ENCODE measurements around the gene CTDSPL. TPM values are rescaled to one million over a fixed set of nuclear protein-coding genes. Genes with fewer than 3 reads are reported as not detected.

CTDSPL gene
- total and polyA plus RNA-seq, 2 of the 8 experiments (the other 6 are each of a cell fraction or from before 2014, with no cell fraction given) = 20.3 to 42.2 TPM

DNA sequence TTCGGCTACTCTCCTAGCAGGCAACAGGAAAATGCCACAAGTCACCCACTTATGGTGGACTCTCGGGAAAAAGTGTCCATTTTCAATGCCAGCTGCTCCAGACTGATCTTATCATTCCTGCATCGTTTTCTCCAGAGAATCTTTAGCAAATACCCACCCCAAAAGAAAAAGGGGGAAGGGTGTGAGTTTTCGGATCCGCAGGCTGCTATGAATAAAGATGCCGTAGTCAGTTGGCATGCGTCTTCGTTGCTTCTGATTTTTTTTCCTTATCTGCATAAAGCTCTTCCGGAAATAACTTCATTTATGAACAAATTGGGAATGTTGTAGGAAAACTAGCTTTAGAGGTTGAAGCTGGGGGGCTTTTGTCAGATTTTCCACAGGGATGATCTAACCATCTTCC is 106.5 kb downstream of the CTDSPL start (continued):
- TF ChIP-seq, protein P1, sequence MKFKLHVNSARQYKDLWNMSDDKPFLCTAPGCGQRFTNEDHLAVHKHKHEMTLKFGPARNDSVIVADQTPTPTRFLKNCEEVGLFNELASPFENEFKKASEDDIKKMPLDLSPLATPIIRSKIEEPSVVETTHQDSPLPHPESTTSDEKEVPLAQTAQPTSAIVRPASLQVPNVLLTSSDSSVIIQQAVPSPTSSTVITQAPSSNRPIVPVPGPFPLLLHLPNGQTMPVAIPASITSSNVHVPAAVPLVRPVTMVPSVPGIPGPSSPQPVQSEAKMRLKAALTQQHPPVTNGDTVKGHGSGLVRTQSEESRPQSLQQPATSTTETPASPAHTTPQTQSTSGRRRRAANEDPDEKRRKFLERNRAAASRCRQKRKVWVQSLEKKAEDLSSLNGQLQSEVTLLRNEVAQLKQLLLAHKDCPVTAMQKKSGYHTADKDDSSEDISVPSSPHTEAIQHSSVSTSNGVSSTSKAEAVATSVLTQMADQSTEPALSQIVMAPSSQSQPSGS (IDR thresholded peaks at IDR 0.05; ENCODE audit: low read length) = no peak
- TF ChIP-seq, protein P2, sequence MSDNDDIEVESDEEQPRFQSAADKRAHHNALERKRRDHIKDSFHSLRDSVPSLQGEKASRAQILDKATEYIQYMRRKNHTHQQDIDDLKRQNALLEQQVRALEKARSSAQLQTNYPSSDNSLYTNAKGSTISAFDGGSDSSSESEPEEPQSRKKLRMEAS (IDR thresholded peaks at IDR 0.05) = no peak
- TF ChIP-seq KDM4A (IDR thresholded peaks at IDR 0.05; ENCODE audit: low read depth, low read length, severe bottlenecking) (no peak), YY1 (IDR thresholded peaks at IDR 0.05; ENCODE audit: low read depth, low read length) (no peak), JUN (IDR thresholded peaks at IDR 0.05; ENCODE audit: low read depth, low read length) (no peak)
